ENCODE data around the gene RTN1.

RTN1 gene

GRCh38 chr14:59814988-59815387 is 55.6 kb downstream of the RTN1 start:
- no peak overlapping the region for H3K9ac ChIP-seq
- H2AFZ ChIP-seq: no peak overlapping the region
- H3K4me1 ChIP-seq: peaks cover 5% of the 10 kb centered on the region
- H3K36me3 ChIP-seq (ENCODE audit: control insufficient read depth, insufficient read depth, low read length): no peaks in the 10 kb centered on the region
- H3K4me2 ChIP-seq (ENCODE audit: low read length): no peak overlapping the region
- H3K27me3 ChIP-seq (ENCODE audit: control insufficient read depth, insufficient read depth, low read length): no peaks in the 10 kb centered on the region
- no peaks in the 10 kb centered on the region for H3K9me3 ChIP-seq (ENCODE audit: control insufficient read depth, low read length)
- TF ChIP-seq CTCF (IDR thresholded peaks at IDR 0.05): no peak
- H3K4me3 ChIP-seq (ENCODE audit: low read depth, low read length): no peak overlapping the region
- H3K79me2 ChIP-seq: no peaks in the 10 kb centered on the region
- H3K27ac ChIP-seq: no peak overlapping the region

- Histone ChIP-seq H3K4me1 (peaks cover 6% of the 10 kb centered on the region), H3K9me3 (ENCODE audit: control insufficient read depth, low read length) (no peaks in the 10 kb centered on the region), H3K27me3 (ENCODE audit: control insufficient read depth, insufficient read depth, low read length) (no peaks in the 10 kb centered on the region), H2AFZ (no peak overlapping the region), H3K4me2 (ENCODE audit: low read length) (no peak overlapping the region), H3K4me3 (ENCODE audit: low read depth, low read length) (no peak overlapping the region), H3K9ac (no peak overlapping the region), H3K27ac (no peak overlapping the region), H3K79me2 (no peaks in the 10 kb centered on the region), H3K36me3 (ENCODE audit: control insufficient read depth, insufficient read depth, low read length) (no peaks in the 10 kb centered on the region)
- TF ChIP-seq CTCF (IDR thresholded peaks at IDR 0.05): no peak
Measured at GRCh38 chr14:59811815-59812214, 58.8 kb downstream of the RTN1 start.

GRCh38 chr14:59811073-59811472 is 59.5 kb downstream of the RTN1 start:
- Histone ChIP-seq H2AFZ (no peak overlapping the region), H3K36me3 (ENCODE audit: control insufficient read depth, insufficient read depth, low read length) (no peaks in the 10 kb centered on the region), H3K9me3 (ENCODE audit: control insufficient read depth, low read length) (no peaks in the 10 kb centered on the region), H3K27me3 (ENCODE audit: control insufficient read depth, insufficient read depth, low read length) (no peaks in the 10 kb centered on the region), H3K79me2 (no peaks in the 10 kb centered on the region), H3K4me1 (peaks cover 6% of the 10 kb centered on the region), H3K27ac (no peak overlapping the region), H3K4me2 (ENCODE audit: low read length) (no peak overlapping the region), H3K4me3 (ENCODE audit: low read depth, low read length) (no peak overlapping the region), H3K9ac (no peak overlapping the region)
- no peak for TF ChIP-seq CTCF (IDR thresholded peaks at IDR 0.05)

GRCh38 chr14:59803052-59803540 is 67.5 kb downstream of the RTN1 start:
- Histone ChIP-seq H3K4me2 (ENCODE audit: low read length) (no peak overlapping the region), H3K9ac (no peak overlapping the region), H3K27ac (no peak overlapping the region), H2AFZ (no peak overlapping the region), H3K79me2 (peaks cover 2% of the 10 kb centered on the region), H3K4me1 (no peaks in the 10 kb centered on the region), H3K27me3 (ENCODE audit: control insufficient read depth, insufficient read depth, low read length) (no peaks in the 10 kb centered on the region), H3K4me3 (ENCODE audit: low read depth, low read length) (no peak overlapping the region), H3K9me3 (ENCODE audit: control insufficient read depth, low read length) (no peaks in the 10 kb centered on the region), H3K36me3 (ENCODE audit: control insufficient read depth, insufficient read depth, low read length) (no peaks in the 10 kb centered on the region)
- TF ChIP-seq CTCF (IDR thresholded peaks at IDR 0.05): no peak

GRCh38 chr14:59788176-59788575 is 82.4 kb downstream of the RTN1 start:
- peaks cover 2% of the 10 kb centered on the region for H3K79me2 ChIP-seq
- no peak overlapping the region for H3K9ac ChIP-seq
- no peak overlapping the region for H3K4me2 ChIP-seq (ENCODE audit: low read length)
- no peaks in the 10 kb centered on the region for H3K36me3 ChIP-seq (ENCODE audit: control insufficient read depth, insufficient read depth, low read length)
- H2AFZ ChIP-seq: no peak overlapping the region
- H3K27ac ChIP-seq: no peak overlapping the region
- no peak overlapping the region for H3K4me3 ChIP-seq (ENCODE audit: low read depth, low read length)
- no peak for TF ChIP-seq CTCF (IDR thresholded peaks at IDR 0.05)
- peaks cover 28% of the 10 kb centered on the region for H3K4me1 ChIP-seq
- no peaks in the 10 kb centered on the region for H3K9me3 ChIP-seq (ENCODE audit: control insufficient read depth, low read length)
- no peaks in the 10 kb centered on the region for H3K27me3 ChIP-seq (ENCODE audit: control insufficient read depth, insufficient read depth, low read length)
